GM23338 (cell line): ENCODE measurements around the gene ZNF565. TPM values are rescaled to one million over a fixed set of nuclear protein-coding genes. Genes with fewer than 3 reads are reported as not detected.
A peak's percentile ranks its signal among the peaks of the same experiment; 100 is the strongest.

Experiments
- ATAC-seq: fragments of 200-7000 bp; cut with Tn5 transposase; 3 replicates; pipeline ENCODE4 v1.9.1; 2020
- DNase-seq: peaks from one replicate; pipeline ENCODE4 v3.0.0-alpha.2; 2015; ENCODE audit warnings: low spot score
- H2AFZ ChIP-seq: fragments of 200-600 bp; sonication (generic); 2 replicates; pipeline ENCODE4 v1.8.0; 2016; ENCODE audit warnings: antibody characterized with exemption, mild to moderate bottlenecking, moderate library complexity
- H3F3A ChIP-seq: fragments of 200-600 bp; sonication (generic); replicated peaks from 2 replicates; pipeline ENCODE4 v1.8.0; 2017; ENCODE audit warnings: antibody characterized with exemption, mixed run types, low read depth
- H3K27ac ChIP-seq: fragments of 200-600 bp; sonication (generic); 2 replicates; pipeline ENCODE4 v1.6.1; 2016; ENCODE audit warnings: low read depth
- H3K27me3 ChIP-seq: fragments of 200-600 bp; sonication (generic); 2 replicates; pipeline ENCODE4 v1.8.0; 2016; ENCODE audit warnings: mild to moderate bottlenecking, mixed run types, moderate library complexity; ENCODE audit not compliant: insufficient read depth
- H3K36me3 ChIP-seq: fragments of 200-600 bp; sonication (generic); 2 replicates; pipeline ENCODE4 v1.8.0; 2016; ENCODE audit warnings: mild to moderate bottlenecking; ENCODE audit not compliant: insufficient read depth
- H3K4me1 ChIP-seq: fragments of 200-600 bp; sonication (generic); 2 replicates; pipeline ENCODE4 v1.8.0; 2016; ENCODE audit warnings: mild to moderate bottlenecking, moderate library complexity; ENCODE audit not compliant: insufficient read depth
- H3K4me2 ChIP-seq: fragments of 200-600 bp; sonication (generic); 2 replicates; pipeline ENCODE4 v1.7.1; 2017; ENCODE audit warnings: mixed run types
- H3K4me3 ChIP-seq: fragments of 200-600 bp; sonication (generic); 2 replicates; pipeline ENCODE4 v1.6.1; 2016; ENCODE audit warnings: mixed run types
- H3K79me2 ChIP-seq: fragments of 200-600 bp; sonication (generic); replicated peaks from 2 replicates; pipeline ENCODE4 v1.8.0; 2017; ENCODE audit warnings: mild to moderate bottlenecking; ENCODE audit not compliant: insufficient read depth
- H3K9me2 ChIP-seq: fragments of 200-600 bp; sonication (generic); 2 replicates; pipeline ENCODE4 v1.8.0; 2017; ENCODE audit not compliant: insufficient read depth
- H4K20me1 ChIP-seq: fragments of 200-600 bp; sonication (generic); replicated peaks from 2 replicates; pipeline ENCODE4 v1.8.0; 2017; ENCODE audit warnings: mild to moderate bottlenecking; ENCODE audit not compliant: insufficient read depth
- H3K27ac Mint-ChIP-seq: 2 replicates; pipeline ENCODE4 v1.8.0; 2020; ENCODE audit warnings: inconsistent platforms, mild to moderate bottlenecking, moderate library complexity, mixed read lengths
- H3K27me3 Mint-ChIP-seq: 3 replicates; pipeline ENCODE4 v1.8.0; 2022; ENCODE audit warnings: low read depth, mild to moderate bottlenecking, moderate library complexity, mixed read lengths, inconsistent platforms; ENCODE audit not compliant: insufficient read depth, poor library complexity
- H3K36me3 Mint-ChIP-seq: 3 replicates; pipeline ENCODE4 v1.8.0; 2021; ENCODE audit warnings: low read depth, mild to moderate bottlenecking, inconsistent platforms, moderate library complexity, mixed read lengths
- H3K4me1 Mint-ChIP-seq: 3 replicates; pipeline ENCODE4 v1.8.0; 2020; ENCODE audit warnings: mild to moderate bottlenecking, inconsistent platforms, mixed read lengths
- H3K4me3 Mint-ChIP-seq: 3 replicates; pipeline ENCODE4 v1.8.0; 2021; ENCODE audit warnings: moderate library complexity, mild to moderate bottlenecking, inconsistent platforms, mixed read lengths
- H3K9me3 Mint-ChIP-seq: 3 replicates; pipeline ENCODE4 v1.8.0; 2020; ENCODE audit warnings: moderate library complexity, mild to moderate bottlenecking, inconsistent platforms, mixed read lengths
- CREB1 ChIP-seq: fragments of 250-450 bp; sonication (Bioruptor Pico); IDR thresholded peaks from 2 replicates; pipeline ENCODE4 v1.5.0; 2020; ENCODE audit warnings: low read depth, mild to moderate bottlenecking, moderate library complexity
- EZH2 ChIP-seq: fragments of 200-600 bp; sonication (generic); IDR thresholded peaks from one replicate; pipeline ENCODE4 v1.8.0; 2017; ENCODE audit warnings: antibody characterized with exemption, mild to moderate bottlenecking, low read depth; ENCODE audit not compliant: unreplicated experiment
- NANOG ChIP-seq: IDR thresholded peaks from 2 replicates; pipeline ENCODE4 v1.6.1; 2016; ENCODE audit warnings: antibody characterized with exemption, borderline replicate concordance
- STAT1 ChIP-seq: IDR thresholded peaks from one replicate; pipeline ENCODE4 v1.6.1; 2016; ENCODE audit warnings: antibody characterized with exemption; ENCODE audit not compliant: unreplicated experiment
- ZNF331 ChIP-seq: fragments of 250-450 bp; sonication (Bioruptor Pico); IDR thresholded peaks from 2 replicates; pipeline ENCODE4 v1.5.0; 2020; ENCODE audit warnings: low read depth, mild to moderate bottlenecking, moderate library complexity
- polyA plus RNA-seq: library from polyadenylated mRNA; unstranded; fragments of >200 nt; fragmentation: Nextera tagmentation; extraction: Ambion mirVana; gene quantifications from 2 replicates; pipeline ENCODE4 v1.2.1, GENCODE V29; 2016
- total RNA-seq: library from RNA; depleted of rRNA; stranded (reverse); fragments of >200 nt; shearing (Covaris generic); gene quantifications from 2 replicates; pipeline ENCODE4 v1.2.3, GENCODE V29; 2014
- TF ChIP-seq, protein P1 (sequence below): fragments of 250-450 bp; sonication (Bioruptor Pico); IDR thresholded peaks from 2 replicates; pipeline ENCODE4 v1.5.0; 2020; ENCODE audit warnings: mild to moderate bottlenecking, moderate library complexity

ZNF565 gene
- total and polyA plus RNA-seq, 2 experiments from 2014 or later = 2.4 to 3.2 TPM

DNA sequence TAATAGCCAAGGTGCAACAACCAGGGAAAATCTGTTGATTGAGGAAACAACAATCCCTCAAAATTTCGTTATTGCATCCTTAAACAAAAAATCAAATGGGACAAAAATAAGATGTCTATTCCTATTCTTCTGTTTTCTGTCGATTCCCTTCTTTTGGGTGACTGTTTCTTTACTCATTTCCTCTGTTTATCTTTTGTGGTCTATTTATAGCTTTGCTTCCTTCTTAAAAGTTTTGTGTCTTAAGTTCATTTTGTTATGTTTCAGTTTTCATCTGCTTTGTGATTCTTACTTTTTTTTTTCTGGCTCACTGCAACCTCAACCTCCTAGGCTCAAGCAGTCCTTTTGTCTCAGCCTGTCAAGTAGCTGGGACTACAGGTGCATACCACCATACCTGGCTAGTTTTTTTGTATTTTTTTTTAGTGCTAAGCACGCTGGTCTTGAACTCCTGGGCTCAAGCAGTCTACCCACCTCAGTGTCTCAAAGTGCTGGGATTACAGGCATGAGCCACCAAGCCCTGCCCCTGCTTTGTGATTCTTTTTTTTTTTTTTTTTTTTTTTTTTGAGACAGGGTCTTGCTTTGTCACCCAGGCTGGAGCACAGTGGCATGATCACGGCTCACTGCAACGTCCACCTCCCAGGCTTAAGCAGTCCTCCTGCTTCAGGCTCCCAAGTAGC, 10.9 kb upstream of the ZNF565 start:
- Histone ChIP-seq H3K4me1 (no peaks in the 10 kb centered on the region), H3K4me2 (no peak overlapping the region), H4K20me1 (peaks cover 69% of the 10 kb centered on the region), H2AFZ (no peak overlapping the region), H3K9me2 (no peaks in the 10 kb centered on the region), H3K4me3 (no peak overlapping the region), H3F3A (peaks cover 15% of the 10 kb centered on the region), H3K27me3 (no peaks in the 10 kb centered on the region), H3K79me2 (peaks cover 100% of the 10 kb centered on the region), H3K27ac (peak overlapping the region; percentile 50), H3K36me3 (peaks cover 48% of the 10 kb centered on the region)
- TF ChIP-seq NANOG = no peak
- TF ChIP-seq STAT1 = no peak
- TF ChIP-seq EZH2 = no peak
- no peak for TF ChIP-seq ZNF331 (CRISPR knock-in tag)
- H3K27ac Mint-ChIP-seq = peak overlapping the region; percentile 19; the same call in 1 of the 2 replicates
- ATAC-seq (no peak), DNase-seq (no peak)
- H3K4me1 Mint-ChIP-seq = peaks cover 2% of the 10 kb centered on the region; the same call in 2 of the 3 replicates
- H3K27me3 Mint-ChIP-seq = peaks cover 2% of the 10 kb centered on the region
- H3K36me3 Mint-ChIP-seq = peaks cover 77% of the 10 kb centered on the region
- no peak overlapping the region for H3K4me3 Mint-ChIP-seq
- H3K9me3 Mint-ChIP-seq = no peaks in the 10 kb centered on the region

DNA sequence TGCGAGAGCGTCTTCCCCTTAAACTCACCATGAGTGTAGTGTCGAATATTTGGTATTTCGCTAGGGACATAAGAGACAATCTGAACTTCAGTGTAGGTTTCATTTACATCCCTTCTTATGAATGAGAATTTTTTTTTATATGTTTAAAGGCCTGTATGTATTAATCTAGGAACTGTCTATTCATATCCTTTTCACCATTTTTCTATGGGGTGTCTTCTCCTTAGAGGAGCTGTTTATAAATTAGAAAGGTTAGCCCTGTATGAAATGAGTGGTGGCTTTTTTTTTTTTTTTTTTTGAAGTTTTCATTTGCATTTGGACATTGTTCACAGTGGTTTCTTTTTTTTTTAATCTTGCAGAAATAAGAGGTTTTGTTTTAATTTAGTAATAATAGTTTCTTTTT, 8.0 kb upstream of the ZNF565 start:
- peaks cover 78% of the 10 kb centered on the region for H4K20me1 ChIP-seq
- no peaks in the 10 kb centered on the region for H3K27me3 ChIP-seq

More for the DNA sequence above, 8.0 kb upstream of the ZNF565 start:
- H3K36me3 Mint-ChIP-seq = peaks cover 66% of the 10 kb centered on the region
- DNase-seq = no peak
- peaks cover 2% of the 10 kb centered on the region for H3K27me3 Mint-ChIP-seq
- Histone ChIP-seq H3K36me3 (peaks cover 19% of the 10 kb centered on the region; the same call in 1 of the 2 replicates), H3K4me3 (no peak overlapping the region), H3K79me2 (peaks cover 100% of the 10 kb centered on the region), H3K9me2 (no peaks in the 10 kb centered on the region), H2AFZ (no peak overlapping the region), H3F3A (0 out of 2 replicates have a peak, but pooled peaks cover 8% of the 10 kb centered on the region), H3K27ac (0 out of 2 replicates have a peak overlapping the region, but pooled peaks have one; percentile 35), H3K4me2 (no peak overlapping the region), H3K4me1 (peaks cover 5% of the 10 kb centered on the region; the same call in 1 of the 2 replicates)
- H3K27ac Mint-ChIP-seq = peak overlapping the region; percentile 59; the same call in 1 of the 2 replicates
- peaks cover 11% of the 10 kb centered on the region for H3K4me1 Mint-ChIP-seq
- H3K9me3 Mint-ChIP-seq = no peaks in the 10 kb centered on the region
- TF ChIP-seq ZNF331 (CRISPR knock-in tag) = no peak
- TF ChIP-seq CREB1 (CRISPR knock-in tag) = no peak
- TF ChIP-seq, protein P1, sequence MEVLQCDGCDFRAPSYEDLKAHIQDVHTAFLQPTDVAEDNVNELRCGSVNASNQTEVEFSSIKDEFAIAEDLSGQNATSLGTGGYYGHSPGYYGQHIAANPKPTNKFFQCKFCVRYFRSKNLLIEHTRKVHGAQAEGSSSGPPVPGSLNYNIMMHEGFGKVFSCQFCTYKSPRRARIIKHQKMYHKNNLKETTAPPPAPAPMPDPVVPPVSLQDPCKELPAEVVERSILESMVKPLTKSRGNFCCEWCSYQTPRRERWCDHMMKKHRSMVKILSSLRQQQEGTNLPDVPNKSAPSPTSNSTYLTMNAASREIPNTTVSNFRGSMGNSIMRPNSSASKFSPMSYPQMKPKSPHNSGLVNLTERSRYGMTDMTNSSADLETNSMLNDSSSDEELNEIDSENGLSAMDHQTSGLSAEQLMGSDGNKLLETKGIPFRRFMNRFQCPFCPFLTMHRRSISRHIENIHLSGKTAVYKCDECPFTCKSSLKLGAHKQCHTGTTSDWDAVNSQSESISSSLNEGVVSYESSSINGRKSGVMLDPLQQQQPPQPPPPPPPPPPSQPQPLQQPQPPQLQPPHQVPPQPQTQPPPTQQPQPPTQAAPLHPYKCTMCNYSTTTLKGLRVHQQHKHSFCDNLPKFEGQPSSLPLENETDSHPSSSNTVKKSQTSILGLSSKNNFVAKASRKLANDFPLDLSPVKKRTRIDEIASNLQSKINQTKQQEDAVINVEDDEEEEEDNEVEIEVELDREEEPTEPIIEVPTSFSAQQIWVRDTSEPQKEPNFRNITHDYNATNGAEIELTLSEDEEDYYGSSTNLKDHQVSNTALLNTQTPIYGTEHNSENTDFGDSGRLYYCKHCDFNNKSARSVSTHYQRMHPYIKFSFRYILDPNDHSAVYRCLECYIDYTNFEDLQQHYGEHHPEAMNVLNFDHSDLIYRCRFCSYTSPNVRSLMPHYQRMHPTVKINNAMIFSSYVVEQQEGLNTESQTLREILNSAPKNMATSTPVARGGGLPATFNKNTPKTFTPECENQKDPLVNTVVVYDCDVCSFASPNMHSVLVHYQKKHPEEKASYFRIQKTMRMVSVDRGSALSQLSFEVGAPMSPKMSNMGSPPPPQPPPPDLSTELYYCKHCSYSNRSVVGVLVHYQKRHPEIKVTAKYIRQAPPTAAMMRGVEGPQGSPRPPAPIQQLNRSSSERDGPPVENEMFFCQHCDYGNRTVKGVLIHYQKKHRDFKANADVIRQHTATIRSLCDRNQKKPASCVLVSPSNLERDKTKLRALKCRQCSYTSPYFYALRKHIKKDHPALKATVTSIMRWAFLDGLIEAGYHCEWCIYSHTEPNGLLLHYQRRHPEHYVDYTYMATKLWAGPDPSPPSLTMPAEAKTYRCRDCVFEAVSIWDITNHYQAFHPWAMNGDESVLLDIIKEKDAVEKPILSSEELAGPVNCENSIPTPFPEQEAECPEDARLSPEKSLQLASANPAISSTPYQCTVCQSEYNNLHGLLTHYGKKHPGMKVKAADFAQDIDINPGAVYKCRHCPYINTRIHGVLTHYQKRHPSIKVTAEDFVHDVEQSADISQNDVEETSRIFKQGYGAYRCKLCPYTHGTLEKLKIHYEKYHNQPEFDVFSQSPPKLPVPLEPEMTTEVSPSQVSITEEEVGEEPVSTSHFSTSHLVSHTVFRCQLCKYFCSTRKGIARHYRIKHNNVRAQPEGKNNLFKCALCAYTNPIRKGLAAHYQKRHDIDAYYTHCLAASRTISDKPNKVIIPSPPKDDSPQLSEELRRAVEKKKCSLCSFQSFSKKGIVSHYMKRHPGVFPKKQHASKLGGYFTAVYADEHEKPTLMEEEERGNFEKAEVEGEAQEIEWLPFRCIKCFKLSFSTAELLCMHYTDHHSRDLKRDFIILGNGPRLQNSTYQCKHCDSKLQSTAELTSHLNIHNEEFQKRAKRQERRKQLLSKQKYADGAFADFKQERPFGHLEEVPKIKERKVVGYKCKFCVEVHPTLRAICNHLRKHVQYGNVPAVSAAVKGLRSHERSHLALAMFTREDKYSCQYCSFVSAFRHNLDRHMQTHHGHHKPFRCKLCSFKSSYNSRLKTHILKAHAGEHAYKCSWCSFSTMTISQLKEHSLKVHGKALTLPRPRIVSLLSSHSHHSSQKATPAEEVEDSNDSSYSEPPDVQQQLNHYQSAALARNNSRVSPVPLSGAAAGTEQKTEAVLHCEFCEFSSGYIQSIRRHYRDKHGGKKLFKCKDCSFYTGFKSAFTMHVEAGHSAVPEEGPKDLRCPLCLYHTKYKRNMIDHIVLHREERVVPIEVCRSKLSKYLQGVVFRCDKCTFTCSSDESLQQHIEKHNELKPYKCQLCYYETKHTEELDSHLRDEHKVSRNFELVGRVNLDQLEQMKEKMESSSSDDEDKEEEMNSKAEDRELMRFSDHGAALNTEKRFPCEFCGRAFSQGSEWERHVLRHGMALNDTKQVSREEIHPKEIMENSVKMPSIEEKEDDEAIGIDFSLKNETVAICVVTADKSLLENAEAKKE = no peak
- H3K4me3 Mint-ChIP-seq = no peak overlapping the region
- no peak for ATAC-seq
